Measurements from ENCODE around the gene RBMS1.
"Not testable (repeated sequence)": the region's sequence is repeated elsewhere in the genome, so short reads cannot be mapped to it uniquely, and the experiment has no call there.

Gene RBMS1

GRCh38 chr2:160469164-160469563 is 24.4 kb downstream of the RBMS1 start:
- DNase-seq: no peak

- no peak for DNase-seq
Measured at GRCh38 chr2:160467086-160467485, 26.5 kb downstream of the RBMS1 start.

- DNase-seq: no peak
Measured at GRCh38 chr2:160465406-160465805, 28.2 kb downstream of the RBMS1 start.

GRCh38 chr2:160465002-160465401 is 28.6 kb downstream of the RBMS1 start:
- no peak for DNase-seq

GRCh38 chr2:160464017-160464416 is 29.6 kb downstream of the RBMS1 start:
- DNase-seq: no peak

- no peak for DNase-seq
Measured at GRCh38 chr2:160463245-160463644, 30.4 kb downstream of the RBMS1 start.

GRCh38 chr2:160460333-160460731 is 33.3 kb downstream of the RBMS1 start:
- DNase-seq: no peak

GRCh38 chr2:160459538-160460332 is 33.9 kb downstream of the RBMS1 start:
- no peak for DNase-seq

- no peak for DNase-seq
Measured at GRCh38 chr2:160458718-160459453, 34.7 kb downstream of the RBMS1 start.

GRCh38 chr2:160457588-160457987 is 36.0 kb downstream of the RBMS1 start:
- DNase-seq: no peak

- DNase-seq: no peak
Measured at GRCh38 chr2:160454070-160454797, 39.4 kb downstream of the RBMS1 start.

GRCh38 chr2:160453111-160453820 is 40.3 kb downstream of the RBMS1 start:
- no peak for DNase-seq

GRCh38 chr2:160450486-160450885 is 43.1 kb downstream of the RBMS1 start:
- no peak for DNase-seq

GRCh38 chr2:160448821-160449220 is 44.8 kb downstream of the RBMS1 start:
- not testable (repeated sequence) for DNase-seq

GRCh38 chr2:160445673-160446072 is 47.9 kb downstream of the RBMS1 start:
- no peak for DNase-seq

- DNase-seq: no peak
Measured at GRCh38 chr2:160442603-160443002, 51.0 kb downstream of the RBMS1 start.

GRCh38 chr2:160440888-160441287 is 52.7 kb downstream of the RBMS1 start:
- no peak for DNase-seq

- DNase-seq: not testable (repeated sequence)
Measured at GRCh38 chr2:160439038-160439437, 54.6 kb downstream of the RBMS1 start.

GRCh38 chr2:160437273-160437672 is 56.3 kb downstream of the RBMS1 start:
- no peak for DNase-seq

GRCh38 chr2:160434254-160434948 is 59.2 kb downstream of the RBMS1 start:
- DNase-seq: no peak

GRCh38 chr2:160433466-160434140 is 60.0 kb downstream of the RBMS1 start:
- no peak for DNase-seq

GRCh38 chr2:160432633-160433032 is 61.0 kb downstream of the RBMS1 start:
- DNase-seq: no peak
